Muscle of leg (tissue), 11 donors: ENCODE measurements around the gene SLC9A3. TPM values are rescaled to one million over a fixed set of nuclear protein-coding genes. Genes with fewer than 3 reads are reported as not detected.

Source experiments
- DNase-seq: peaks from one replicate; pipeline ENCODE4 v3.0.0; 2013
- H3K27ac ChIP-seq: one replicate; pipeline ENCODE4 v1.5.1; 2013; ENCODE audit warnings: mild to moderate bottlenecking, low read length, control low read depth
- H3K27me3 ChIP-seq: one replicate; pipeline ENCODE4 v1.6.1; 2013; ENCODE audit warnings: low read length; ENCODE audit not compliant: control insufficient read depth, insufficient read depth
- H3K36me3 ChIP-seq: one replicate; pipeline ENCODE4 v1.6.1; 2013; ENCODE audit warnings: low read length; ENCODE audit not compliant: control insufficient read depth, insufficient read depth
- H3K4me1 ChIP-seq: one replicate; pipeline ENCODE4 v1.6.1; 2013; ENCODE audit warnings: low read length; ENCODE audit not compliant: control insufficient read depth, insufficient read depth
- H3K4me3 ChIP-seq: one replicate; pipeline ENCODE4 v1.5.1; 2013; ENCODE audit warnings: low read length, control low read depth
- H3K9me3 ChIP-seq: replicated peaks from 2 replicates; pipeline ENCODE4 v1.6.1; 2013; ENCODE audit warnings: low read depth, low read length; ENCODE audit not compliant: control insufficient read depth
- WGBS: methylation state at CpG from one replicate; pipeline ENCODE4 v1.1.5; 2013; ENCODE audit warnings: missing lambda C conversion rate; ENCODE audit not compliant: insufficient coverage; 5-methylcytosine and 5-hydroxymethylcytosine counted together
- polyA plus RNA-seq, 8 donors: library from polyadenylated mRNA; unstranded; fragments of 120-200 nt; gene quantifications; one replicate each; pipeline versions ENCODE4 v1.2.1 to v1.2.3, GENCODE V29; 2013; ENCODE audit warnings: inconsistent platforms in 1 of 8, low replicate concordance in 1 of 8; ENCODE audit not compliant: insufficient read length in 8 of 8, insufficient read depth in 1 of 8
- total RNA-seq: library from RNA; stranded (reverse); fragments of 120-200 nt; gene quantifications from one replicate; pipeline ENCODE4 v1.2.4, GENCODE V29; 2013

SLC9A3 gene
- total and polyA plus RNA-seq, 9 donors, result 1.2 to 8.2 (median 2.4) TPM

GRCh38 chr5:555058-555623 is 30.9 kb upstream of the SLC9A3 start:
- Histone ChIP-seq H3K4me3 (no peak overlapping the region), H3K27ac (no peak overlapping the region), H3K27me3 (peaks cover 23% of the 10 kb centered on the region), H3K9me3 (peaks cover 2% of the 10 kb centered on the region), H3K4me1 (no peaks in the 10 kb centered on the region), H3K36me3 (no peaks in the 10 kb centered on the region)
- WGBS, result 79% methylated on average over 25 of the region's 27 CpGs
- no peak for DNase-seq

- H3K27me3 ChIP-seq, result peaks cover 18% of the 10 kb centered on the region
- H3K9me3 ChIP-seq, result peaks cover 2% of the 10 kb centered on the region
- no peak overlapping the region for H3K27ac ChIP-seq
- no peak for DNase-seq
- H3K4me1 ChIP-seq, result no peaks in the 10 kb centered on the region
- H3K4me3 ChIP-seq, result no peak overlapping the region
- H3K36me3 ChIP-seq, result no peaks in the 10 kb centered on the region
- WGBS, result 92% methylated on average over 2 of the region's 40 CpGs
Observed at GRCh38 chr5:554284-554988, 30.2 kb upstream of the SLC9A3 start.

DNA sequence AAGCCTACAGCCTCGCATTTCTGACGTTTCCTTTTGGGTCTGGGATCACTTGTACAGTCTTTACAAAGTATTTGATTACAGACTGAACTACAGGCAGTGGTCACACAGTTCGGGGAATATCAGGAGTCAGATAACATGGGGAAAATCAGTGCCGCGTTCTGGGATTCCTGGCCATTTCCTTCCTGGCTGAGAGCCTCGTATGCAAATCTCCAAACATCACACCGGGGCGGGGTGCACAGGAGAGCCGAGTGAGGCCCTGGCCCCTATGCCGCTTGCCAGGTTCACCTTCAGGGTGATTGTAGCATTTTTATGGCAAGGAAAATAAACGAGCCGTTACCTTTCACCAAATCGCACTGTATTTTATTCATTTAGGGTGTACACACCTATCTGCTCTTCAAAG is 29.6 kb upstream of the SLC9A3 start:
- no peaks in the 10 kb centered on the region for H3K4me1 ChIP-seq
- peaks cover 18% of the 10 kb centered on the region for H3K27me3 ChIP-seq
- no peak overlapping the region for H3K4me3 ChIP-seq
- no peak for DNase-seq
- peaks cover 2% of the 10 kb centered on the region for H3K9me3 ChIP-seq
- no peaks in the 10 kb centered on the region for H3K36me3 ChIP-seq
- H3K27ac ChIP-seq, result no peak overlapping the region
- 64% methylated on average over 5 of the region's 13 CpGs for WGBS

- H3K36me3 ChIP-seq, result no peaks in the 10 kb centered on the region
- peaks cover 16% of the 10 kb centered on the region for H3K27me3 ChIP-seq
- WGBS, result 73% methylated on average over 2 of the region's 6 CpGs
- no peak overlapping the region for H3K27ac ChIP-seq
- no peaks in the 10 kb centered on the region for H3K4me1 ChIP-seq
- DNase-seq, result no peak
- H3K4me3 ChIP-seq, result no peak overlapping the region
- H3K9me3 ChIP-seq, result no peaks in the 10 kb centered on the region
Observed at GRCh38 chr5:551406-551805, 27.2 kb upstream of the SLC9A3 start.

DNA sequence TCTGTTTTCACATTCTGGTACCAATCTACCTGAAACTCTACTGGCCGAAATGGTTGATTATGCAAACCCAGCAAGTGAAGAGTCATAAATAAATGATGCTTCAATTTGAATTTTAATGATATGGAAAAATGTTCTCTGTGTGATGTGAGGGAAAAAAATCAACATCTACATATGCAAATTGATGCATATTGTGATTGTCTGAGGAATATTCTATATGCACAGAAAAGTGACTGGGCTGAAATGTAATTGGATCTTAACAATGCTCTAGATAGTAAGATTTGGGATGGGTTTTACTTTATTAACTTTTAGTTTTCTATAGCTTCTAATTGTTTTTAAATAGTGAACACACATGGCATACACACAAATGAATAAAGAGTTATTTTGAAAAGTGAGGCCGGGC is 25.0 kb upstream of the SLC9A3 start:
- WGBS, result no CpG with 5 or more reads among the region's 2 CpGs
- no peak overlapping the region for H3K27ac ChIP-seq
- no peak overlapping the region for H3K4me3 ChIP-seq
- peaks cover 11% of the 10 kb centered on the region for H3K27me3 ChIP-seq
- no peak for DNase-seq
- H3K9me3 ChIP-seq, result no peaks in the 10 kb centered on the region
- no peaks in the 10 kb centered on the region for H3K36me3 ChIP-seq
- no peaks in the 10 kb centered on the region for H3K4me1 ChIP-seq

GRCh38 chr5:548256-548655 is 24.0 kb upstream of the SLC9A3 start:
- Histone ChIP-seq H3K27ac (no peak overlapping the region), H3K9me3 (no peaks in the 10 kb centered on the region), H3K4me1 (no peaks in the 10 kb centered on the region), H3K27me3 (peaks cover 11% of the 10 kb centered on the region), H3K36me3 (no peaks in the 10 kb centered on the region), H3K4me3 (no peak overlapping the region)
- WGBS, result 65% methylated on average over 2 of the region's 10 CpGs
- no peak for DNase-seq

DNA sequence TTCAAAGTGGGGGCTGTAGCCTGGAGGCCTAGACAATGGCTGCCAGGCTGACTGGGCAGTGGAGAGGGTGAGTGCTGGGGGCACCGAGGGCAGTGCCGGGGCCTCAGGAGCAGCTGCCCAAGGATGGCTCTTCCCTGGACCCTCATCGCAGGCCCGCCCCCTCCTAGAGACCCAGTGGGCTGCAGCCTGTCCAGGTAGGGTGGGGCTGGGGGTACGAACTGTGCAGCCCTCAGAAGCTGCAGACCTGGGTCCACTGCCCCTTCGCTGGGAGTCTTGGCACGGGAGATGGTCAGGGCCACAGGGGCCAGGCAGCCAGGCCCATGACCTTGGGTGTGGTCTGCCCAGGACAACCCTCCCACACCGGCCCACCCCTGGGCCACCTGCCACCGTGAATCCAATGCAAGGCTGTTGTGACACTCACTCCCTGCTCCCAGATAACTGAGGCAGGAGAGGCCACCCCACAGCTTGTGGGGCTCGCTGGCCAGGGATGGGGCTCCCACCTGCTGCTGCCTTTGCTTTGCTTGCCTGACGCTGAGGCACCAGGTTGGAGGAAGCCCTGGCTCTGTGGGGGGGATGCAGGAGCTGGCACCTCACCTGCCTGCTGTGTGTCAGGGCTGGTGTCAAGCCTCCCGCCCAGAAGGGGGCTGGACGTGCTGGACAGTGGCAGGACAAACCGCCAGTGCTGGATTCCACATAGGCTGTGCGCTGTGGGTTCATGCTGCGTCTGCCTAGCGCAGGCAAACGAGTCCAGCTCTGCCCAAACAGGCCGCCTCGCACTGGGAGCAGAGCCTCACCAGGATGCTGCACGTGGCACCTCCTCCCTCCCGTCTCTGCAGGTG is 23.1 kb upstream of the SLC9A3 start:
- Histone ChIP-seq H3K4me3 (no peak overlapping the region), H3K9me3 (no peaks in the 10 kb centered on the region), H3K4me1 (no peaks in the 10 kb centered on the region), H3K27ac (no peak overlapping the region), H3K36me3 (no peaks in the 10 kb centered on the region), H3K27me3 (peaks cover 11% of the 10 kb centered on the region)
- DNase-seq, result no peak
- WGBS, result 78% methylated on average over 20 of the region's 22 CpGs

- WGBS, result 71% methylated on average over 12 of the region's 14 CpGs
- Histone ChIP-seq H3K4me1 (no peaks in the 10 kb centered on the region), H3K4me3 (no peak overlapping the region), H3K27ac (no peak overlapping the region), H3K36me3 (no peaks in the 10 kb centered on the region), H3K27me3 (peaks cover 10% of the 10 kb centered on the region), H3K9me3 (no peaks in the 10 kb centered on the region)
- no peak for DNase-seq
Observed at GRCh38 chr5:546376-546908, 22.2 kb upstream of the SLC9A3 start.

- DNase-seq, result no peak
- Histone ChIP-seq H3K36me3 (no peaks in the 10 kb centered on the region), H3K27ac (no peak overlapping the region), H3K9me3 (no peaks in the 10 kb centered on the region), H3K27me3 (peaks cover 12% of the 10 kb centered on the region), H3K4me3 (no peak overlapping the region), H3K4me1 (no peaks in the 10 kb centered on the region)
- WGBS, result 91% methylated on average over 12 of the region's 12 CpGs
Observed at GRCh38 chr5:545641-546375, 21.6 kb upstream of the SLC9A3 start.
